ENCODE data around the gene HSPA14.
A peak's percentile ranks its signal among the peaks of the same experiment; 100 is the strongest.
"Not testable (repeated sequence)": the region's sequence is repeated elsewhere in the genome, so short reads cannot be mapped to it uniquely, and the experiment has no call there.

HSPA14 gene

GRCh38 chr10:14838582-14839304, 637 bp downstream of the HSPA14 start:
- peak; percentile 17 for DNase-seq

GRCh38 chr10:14839305-14839695, 1.2 kb downstream of the HSPA14 start:
- DNase-seq = no peak

DNA sequence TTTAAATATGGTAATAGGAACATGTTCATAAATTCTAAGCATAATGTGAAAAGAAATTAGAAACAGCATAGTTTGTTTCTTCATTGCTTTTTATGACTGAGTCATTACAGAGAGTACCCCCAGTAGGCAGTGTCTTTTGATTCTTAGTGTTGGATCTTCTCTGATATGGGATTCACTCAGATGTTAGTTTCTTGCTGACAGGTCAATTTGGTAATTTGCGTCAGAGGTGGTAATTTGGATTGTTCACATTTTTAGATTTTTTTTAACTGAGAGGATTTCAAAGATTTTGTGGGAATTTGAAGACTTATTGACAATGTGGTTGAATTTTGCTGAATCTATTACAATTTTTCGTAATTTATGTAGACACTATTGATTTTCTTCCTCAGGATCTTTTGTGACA, 2.1 kb downstream of the HSPA14 start:
- no peak for DNase-seq

DNA sequence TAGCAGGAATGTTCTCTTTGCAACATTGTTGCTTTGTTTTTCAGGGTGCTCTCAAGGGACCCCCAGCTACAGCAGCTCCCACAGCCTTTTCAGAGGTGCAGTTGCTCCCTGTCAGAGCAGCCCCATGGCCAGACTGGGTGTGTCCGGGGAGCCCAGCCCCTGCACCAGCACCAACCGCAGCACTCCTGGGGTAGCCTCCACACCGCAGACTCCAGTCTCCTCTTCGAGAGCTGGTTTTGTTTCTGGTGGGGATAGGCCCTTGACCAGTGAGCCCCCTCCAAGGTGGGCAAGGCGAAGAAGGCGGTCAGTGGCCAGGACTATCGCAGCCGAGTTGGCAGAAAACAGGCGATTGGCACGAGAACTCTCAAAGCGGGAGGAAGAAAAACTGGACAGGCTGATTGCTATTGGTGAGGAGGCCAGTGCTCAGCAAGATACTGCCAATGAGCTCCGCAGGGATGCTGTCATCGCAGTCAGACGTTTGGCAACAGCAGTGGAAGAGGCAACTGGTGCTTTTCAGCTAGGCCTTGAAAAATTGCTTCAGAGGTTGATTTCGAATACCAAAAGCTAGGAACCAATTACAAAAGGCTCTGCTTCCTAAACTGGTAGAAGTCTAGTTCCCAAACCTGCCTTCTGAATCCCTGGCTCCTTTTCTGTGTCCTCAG, 5.4 kb downstream of the HSPA14 start:
- no peak for DNase-seq

- DNase-seq = no peak
Observed at GRCh38 chr10:14844948-14845347, 6.8 kb downstream of the HSPA14 start.

GRCh38 chr10:14852236-14852635, 14.1 kb downstream of the HSPA14 start:
- DNase-seq = no peak

DNA sequence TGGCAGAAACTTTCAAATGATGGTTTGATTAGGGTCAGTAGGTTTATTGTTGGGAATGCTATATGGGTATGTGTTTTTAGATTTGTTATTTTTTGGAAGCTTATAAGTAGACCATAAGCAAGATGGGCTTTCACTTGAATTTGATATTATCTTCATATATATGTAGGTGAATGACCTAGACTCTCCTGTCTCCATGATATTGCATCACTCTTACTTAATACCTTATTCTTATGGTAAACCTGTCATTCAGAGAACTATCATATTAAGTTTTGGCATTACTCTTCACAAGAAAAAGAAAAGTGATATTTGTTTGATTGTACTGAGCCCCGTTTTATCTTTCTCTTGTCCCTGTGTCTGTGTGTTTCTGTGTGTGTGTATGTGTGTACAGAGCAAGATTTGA, 17.3 kb downstream of the HSPA14 start:
- no peak for DNase-seq

DNA sequence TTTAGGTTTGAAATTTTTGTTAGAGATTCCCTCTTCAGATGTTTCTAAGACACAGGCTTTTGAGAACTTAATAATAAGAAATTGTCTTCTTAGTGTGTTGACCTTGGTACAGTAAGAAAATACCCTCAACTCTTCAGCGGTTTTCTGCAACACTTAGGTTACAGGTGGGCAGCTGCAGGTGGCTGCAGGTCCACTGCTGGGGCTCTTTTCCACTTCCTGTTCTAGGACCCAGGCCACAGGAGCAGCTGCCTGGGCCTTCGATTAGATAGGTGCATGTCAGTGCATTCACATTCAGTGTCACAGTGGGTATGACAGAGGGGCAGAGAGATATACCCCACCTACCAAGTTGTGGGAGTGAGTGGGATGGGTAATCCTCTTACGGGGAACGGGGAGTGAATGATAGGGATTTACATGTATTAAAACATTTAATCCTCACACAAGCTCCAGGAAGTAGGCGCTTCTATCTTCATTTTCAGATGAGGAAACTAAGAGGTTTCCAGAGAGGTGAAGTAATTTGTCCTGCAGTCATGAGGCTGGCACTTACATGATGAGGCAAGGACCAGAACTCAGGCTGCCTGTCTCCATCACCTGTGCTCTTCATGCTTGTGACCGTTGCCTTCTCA, 20.3 kb downstream of the HSPA14 start:
- no peak for DNase-seq

DNA sequence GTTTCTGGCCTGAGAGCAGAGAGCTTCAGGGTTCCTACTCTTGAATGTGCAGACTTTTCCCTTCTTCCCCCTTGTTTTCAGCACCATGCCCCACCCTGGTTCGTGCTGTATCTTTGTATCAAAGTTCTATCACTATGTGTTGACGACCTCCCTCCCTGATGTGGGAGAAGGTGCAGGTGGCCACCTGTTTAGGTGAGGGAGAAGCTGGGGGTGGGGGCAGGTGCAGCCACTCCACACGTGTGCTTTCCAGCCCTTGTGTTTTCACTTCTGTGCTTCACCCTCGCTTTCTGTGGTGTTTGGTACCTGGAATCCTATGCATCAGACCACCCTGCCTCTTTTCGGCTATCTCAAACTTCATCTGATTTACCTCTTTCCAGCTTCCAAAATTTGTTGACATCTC, 20.9 kb downstream of the HSPA14 start:
- no peak for DNase-seq

DNA sequence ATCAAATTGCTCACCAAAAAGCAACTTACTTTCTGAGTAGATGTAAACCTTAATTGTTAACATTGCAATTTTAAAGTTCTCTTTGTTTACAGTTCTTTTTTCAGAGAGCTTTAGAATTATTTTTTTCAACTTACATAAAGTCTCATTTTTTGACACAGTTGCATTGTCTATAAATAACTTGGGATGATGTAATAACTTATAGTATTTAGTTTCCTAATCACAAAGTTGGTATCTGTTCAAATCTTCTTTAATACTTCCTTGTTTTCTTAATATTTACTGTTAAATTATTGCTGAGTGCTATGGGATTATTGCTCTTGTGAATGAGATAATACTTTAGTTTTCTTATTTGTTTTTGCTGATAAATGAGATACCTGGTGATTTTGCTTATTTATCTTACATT, 21.7 kb downstream of the HSPA14 start:
- DNase-seq = no peak

- no peak for DNase-seq
Observed at GRCh38 chr10:14860791-14861190, 22.7 kb downstream of the HSPA14 start.

GRCh38 chr10:14864466-14864865, 26.4 kb downstream of the HSPA14 start:
- DNase-seq = not testable (repeated sequence)

GRCh38 chr10:14864871-14865270, 26.8 kb downstream of the HSPA14 start:
- not testable (repeated sequence) for DNase-seq

- no peak for DNase-seq
Observed at GRCh38 chr10:14873090-14873760, 35.1 kb downstream of the HSPA14 start.

- DNase-seq = no peak
Observed at GRCh38 chr10:14875941-14876340, 37.8 kb downstream of the HSPA14 start.

- no peak for DNase-seq
Observed at GRCh38 chr10:14876764-14877163, 38.7 kb downstream of the HSPA14 start.

GRCh38 chr10:14878266-14879123, 40.4 kb downstream of the HSPA14 start, which contains the start of gene SUV39H2:
Gene SUV39H2 (plus strand): TSS chr10:14878866. CDS start chr10:14878889, 23 bp downstream.
- peak; percentile 93 for DNase-seq

DNA sequence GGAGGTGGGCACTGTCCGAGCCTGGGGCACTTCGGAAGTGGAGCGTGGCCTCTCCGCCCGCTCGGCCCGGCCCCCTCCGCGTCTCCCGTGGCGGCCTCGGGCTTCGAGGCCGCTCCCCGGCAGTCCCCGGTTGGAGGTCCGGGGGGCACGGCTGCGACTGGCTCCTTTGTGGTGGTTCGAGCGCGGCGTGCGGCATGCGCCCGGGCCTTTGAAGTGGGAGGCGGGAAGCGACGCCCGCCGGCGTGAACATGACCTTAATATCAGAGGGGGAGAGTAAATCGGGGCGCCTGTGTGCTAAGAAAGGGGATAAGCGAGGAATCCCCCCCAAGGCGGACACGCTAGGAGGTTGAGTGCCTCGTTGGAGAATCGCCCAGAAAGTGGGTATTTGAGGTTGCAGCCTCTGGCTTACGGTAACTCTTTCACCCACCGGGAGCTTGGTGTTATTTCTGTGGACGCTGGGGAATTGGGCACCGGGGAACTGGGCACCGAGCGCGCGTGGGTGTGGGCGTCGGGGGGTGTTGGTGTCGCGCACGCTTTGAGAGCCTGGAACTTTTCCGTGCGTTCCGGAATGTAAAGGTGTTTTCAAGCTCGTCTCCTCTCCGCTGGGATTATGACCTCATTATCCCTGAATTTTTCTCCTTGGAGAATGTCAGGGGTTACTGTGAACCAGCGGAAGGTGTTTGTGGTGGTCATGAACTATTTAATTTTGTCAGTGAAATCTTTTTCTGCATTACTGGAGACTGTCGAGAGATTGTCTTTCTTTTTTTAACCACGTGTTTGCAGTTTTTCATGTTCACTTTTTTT, 41.2 kb downstream of the HSPA14 start:
- DNase-seq = peak; percentile 38

DNA sequence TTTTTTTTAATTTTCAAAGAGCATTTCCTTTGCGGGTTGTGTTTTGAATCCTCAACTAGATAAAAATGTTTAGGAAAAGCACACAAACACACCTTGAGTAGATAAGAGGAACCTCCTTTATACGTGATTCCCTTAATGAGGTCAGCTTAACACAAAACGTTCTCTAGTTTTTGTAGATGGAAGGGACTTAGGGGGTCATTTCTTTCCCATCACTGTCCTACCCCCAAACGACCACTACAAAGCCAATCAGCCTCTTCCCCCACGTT, 41.8 kb downstream of the HSPA14 start:
- DNase-seq = no peak

DNA sequence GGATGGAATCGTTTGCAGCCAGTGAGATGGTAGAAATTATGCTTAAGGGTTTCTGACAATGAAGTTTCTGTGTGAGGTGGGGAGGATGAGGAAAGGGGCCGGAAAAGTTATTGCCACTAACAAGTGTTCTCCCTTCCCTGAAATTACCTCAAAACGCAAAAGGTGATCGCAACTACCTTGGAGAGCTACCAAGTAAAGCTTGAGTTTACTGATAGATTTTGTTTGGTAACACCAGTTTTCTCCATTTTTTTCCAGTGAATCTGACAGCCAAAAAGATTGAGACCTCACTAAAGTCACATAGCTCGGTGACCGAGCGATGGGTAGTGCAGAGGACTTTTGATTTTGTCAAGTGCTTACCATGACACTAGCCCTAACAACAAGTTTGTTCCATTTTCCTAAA, 42.1 kb downstream of the HSPA14 start:
- no peak for DNase-seq

DNA sequence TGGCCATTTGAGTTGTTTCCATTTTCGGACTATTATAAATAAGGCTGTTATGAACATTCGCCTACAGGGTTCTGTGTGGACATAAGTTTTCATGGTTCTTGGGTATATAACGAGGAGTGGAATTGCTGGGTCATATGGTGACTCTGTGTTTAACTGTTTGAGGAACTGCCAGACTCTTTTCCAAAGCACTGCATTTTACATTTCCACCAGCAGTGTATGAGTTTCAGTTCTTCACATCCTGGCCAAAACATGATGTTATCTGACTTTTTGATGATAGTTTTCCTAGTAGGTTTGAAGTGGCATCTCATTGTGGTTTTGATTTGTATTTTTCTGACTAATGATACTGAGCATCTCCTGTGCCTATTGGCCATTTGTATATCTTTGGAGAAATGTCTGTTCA, 46.0 kb downstream of the HSPA14 start:
- DNase-seq = no peak

DNA sequence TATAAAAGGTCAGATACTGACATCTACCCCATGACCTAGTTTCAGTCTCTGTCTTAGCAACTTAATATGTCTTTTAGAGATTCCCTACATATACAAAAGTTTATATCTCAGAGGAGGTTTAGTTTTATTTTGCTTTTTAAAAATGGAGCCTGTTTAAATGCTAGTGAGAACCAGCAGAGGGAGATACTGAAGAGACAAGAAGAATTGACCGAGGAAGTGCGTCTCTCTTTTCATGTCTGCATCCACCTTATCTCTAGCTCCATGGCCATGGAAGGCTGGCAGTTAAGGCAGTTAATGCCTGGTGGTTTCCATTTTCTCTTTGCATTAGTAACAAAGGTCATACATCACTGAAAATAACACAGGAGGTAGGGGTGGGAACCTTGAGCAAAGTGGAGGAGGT, 51.2 kb downstream of the HSPA14 start:
- no peak for DNase-seq

All from stimulated activated CD4-positive, alpha-beta T cell treated with anti-CD3 and anti-CD28 coated beads, Interleukin-12 subunit alpha, Interleukin-12 subunit beta, amount 100 ng/mL, for 4 hours (primary cell).